Activated CD8-positive, alpha-beta memory T cell treated with anti-CD3 and anti-CD28 coated beads, Interleukin-2, amount 50 U/mL, for 24 hours (primary cell): Measurements from ENCODE around the gene PDGFRA.
"Not testable (repeated sequence)": the region's sequence is repeated elsewhere in the genome, so short reads cannot be mapped to it uniquely, and the experiment has no call there.

ENCODE experiments used
- DNase-seq: peaks from one replicate; pipeline ENCODE4 v3.0.0-alpha.2; 2020; ENCODE audit errors: extremely low read depth

PDGFRA gene

DNA sequence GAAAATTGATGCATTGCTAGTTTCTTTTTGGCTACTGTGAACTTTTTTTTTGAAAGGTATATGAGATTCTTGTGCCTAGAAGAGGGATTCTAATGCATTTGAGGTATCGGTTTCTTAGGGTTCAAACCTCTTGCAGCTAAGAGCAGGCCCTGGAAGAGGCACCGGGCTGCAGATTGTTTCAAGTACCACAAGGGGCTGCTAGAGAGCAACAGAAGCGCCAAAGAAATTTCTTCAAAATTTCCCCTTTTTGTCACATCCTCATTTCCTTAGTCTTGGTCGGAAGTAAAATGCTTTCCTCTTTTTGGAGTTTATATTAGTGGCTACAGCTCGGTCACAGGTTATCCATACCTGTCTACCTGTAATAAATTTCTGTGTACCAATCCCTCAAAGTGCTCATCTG is 89.8 kb downstream of the PDGFRA start:
- DNase-seq, result no peak

DNA sequence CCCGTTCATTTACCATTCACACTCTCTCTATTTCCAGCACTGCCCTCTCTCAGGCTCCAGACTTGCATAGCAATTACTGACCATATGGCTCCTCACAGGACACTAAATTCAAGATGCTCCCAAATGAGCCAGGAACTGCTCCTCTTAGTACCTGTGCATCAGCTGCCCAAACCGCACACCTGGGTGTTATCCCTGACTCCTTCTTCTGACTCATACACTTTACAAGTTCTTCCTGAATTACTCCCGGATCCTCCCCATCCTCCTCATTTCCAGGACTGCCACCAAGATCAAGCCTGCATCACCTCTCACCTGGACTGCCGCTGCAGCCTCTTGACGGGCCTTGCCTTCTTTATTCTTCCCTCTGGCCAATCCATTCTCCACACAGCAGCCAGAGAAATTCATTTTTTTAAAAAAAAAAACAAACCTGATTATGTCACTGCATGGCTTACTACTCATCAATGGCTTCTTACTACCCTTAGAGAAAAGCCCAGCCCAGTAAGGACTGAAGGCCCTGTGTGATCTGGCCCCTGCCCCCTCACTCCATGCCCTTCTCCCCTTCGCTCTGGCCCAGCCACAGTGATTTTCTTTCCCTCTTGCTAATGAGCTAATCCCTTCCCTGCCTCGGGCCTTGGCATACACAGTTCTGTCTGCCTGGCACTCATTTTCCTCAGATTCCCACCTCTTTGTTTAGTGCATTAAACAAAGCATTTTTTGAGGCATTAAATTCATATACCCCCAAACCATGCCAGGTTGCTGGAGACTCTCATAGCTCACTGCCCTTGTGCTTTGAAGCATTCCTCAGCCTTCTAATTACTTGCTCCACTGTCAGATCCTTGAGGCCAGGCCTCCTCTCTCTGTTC is 92.0 kb downstream of the PDGFRA start:
- DNase-seq, result no peak

DNA sequence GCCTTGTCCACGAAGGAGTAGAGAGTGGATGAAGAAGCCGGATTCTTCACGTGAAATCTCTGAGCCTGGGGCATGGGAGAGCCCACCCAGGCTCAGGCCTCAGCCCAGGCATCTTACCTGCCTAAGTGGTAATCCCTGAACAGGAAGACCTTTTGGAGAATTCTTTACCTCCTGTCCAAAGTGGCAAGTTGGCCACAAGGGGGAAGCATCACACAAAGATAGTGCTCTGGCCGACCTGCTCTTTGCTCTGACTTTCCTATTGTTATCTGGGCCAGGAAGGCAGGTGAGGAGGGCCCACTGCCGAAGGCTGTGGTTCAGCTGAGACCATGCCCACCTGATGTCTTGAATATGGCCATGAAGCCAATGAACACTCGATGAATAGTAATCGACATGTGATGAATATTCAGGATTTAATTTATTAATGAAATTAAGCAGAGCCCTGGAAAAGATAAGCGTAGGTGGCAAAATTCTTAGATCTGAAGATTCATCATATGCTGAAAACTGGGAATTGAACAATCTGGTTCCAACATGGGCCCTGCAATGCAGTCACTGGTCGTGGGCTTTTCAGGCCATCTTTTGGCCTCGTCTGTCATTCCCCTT is 93.8 kb downstream of the PDGFRA start:
- DNase-seq, result no peak

DNA sequence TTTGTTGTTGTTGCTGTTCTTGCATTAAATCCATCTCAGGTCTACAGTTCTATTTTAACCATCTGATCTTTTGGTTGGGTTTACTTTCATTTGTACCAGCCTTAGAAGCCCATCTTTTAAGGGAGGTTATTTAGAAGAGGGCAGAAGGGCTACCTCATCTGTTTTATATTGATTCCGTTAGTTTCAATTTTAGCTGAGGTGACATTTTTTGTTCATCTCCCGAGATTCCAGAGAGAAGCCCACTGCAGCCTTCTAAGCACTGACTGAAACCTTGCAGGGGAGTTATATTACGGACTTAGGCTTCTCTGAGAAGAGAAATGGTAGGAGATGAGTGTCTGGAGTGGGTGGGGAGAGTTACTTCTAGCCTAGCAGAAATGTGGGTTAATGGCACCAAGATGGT is 101.8 kb downstream of the PDGFRA start:
- no peak for DNase-seq

DNA sequence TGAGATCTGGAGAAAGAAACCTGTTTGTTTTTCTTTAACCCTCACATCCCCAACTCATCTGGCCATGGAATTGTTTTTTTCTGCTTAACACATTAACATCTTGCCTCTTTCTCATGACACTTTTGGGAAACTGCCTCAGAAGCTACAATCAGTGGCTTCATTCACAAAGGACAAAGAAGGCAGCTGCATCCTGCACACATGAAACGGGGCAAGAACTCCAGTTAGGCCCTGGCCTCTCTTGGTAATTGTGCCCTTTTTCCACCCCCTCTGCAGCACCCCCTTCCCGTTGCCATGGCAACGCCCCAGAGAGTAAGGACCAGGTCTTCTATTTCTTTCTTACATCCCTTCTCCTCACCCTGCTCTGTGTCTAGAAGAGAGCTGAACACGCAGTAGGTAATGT is 103.4 kb downstream of the PDGFRA start:
- DNase-seq, result no peak

DNA sequence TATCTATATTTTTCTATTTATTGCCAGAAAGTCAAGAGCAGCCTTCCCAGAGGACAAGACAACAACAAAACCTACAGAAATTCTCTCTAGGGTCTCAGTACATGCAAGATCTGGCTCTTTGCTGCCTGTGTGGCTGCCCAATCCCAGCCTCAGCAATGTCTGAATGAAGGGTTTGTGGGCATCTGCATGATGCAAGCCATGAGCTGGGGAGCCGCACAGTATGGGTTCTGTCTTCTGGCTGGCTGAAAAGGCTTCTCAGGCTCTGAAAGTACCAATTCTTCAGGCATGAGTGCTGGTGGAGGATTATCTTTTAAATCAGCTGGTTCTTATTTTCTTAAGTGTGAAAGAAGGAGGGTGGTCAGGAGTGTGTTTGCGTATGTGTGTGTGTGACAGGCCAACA is 104.6 kb downstream of the PDGFRA start:
- no peak for DNase-seq

DNA sequence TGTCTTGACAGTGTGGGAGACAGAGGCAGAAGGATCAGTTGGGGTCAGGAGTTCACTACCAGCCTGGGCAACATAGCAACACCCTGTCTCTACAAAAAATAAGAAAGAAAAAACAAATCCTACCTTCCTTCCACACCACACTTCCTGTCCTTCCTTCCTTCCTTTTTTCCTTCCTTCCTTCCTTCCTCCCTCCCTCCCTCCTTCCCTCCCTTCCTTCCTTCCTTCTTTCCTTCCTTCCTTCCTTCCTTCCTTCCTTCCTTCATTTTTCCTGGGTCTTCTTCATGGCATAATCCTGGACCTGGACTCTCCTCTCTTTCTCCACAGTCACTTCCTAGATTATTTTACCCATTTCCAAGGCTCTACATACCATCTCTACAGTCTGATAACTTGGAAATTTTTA is 105.7 kb downstream of the PDGFRA start:
- not testable (repeated sequence) for DNase-seq

DNA sequence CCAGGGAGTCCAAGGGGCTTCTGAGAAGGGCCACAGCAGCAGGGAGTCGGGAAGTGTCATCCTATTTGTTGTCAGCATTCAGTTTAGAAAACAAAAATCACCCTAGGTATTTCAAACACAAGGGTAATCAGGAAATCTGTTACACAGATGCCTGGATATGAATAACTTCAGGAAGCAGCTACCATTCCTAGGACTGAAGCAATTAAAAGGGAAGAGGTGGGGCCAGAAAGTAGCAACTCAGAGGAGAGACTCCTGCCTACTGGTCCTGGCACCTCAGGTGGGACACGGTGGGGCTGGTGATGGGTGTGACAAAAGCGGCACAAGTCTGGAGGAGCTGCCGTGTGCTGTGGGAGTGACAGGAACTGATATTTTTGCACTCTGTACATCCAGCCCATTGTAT is 107.9 kb downstream of the PDGFRA start:
- no peak for DNase-seq

DNA sequence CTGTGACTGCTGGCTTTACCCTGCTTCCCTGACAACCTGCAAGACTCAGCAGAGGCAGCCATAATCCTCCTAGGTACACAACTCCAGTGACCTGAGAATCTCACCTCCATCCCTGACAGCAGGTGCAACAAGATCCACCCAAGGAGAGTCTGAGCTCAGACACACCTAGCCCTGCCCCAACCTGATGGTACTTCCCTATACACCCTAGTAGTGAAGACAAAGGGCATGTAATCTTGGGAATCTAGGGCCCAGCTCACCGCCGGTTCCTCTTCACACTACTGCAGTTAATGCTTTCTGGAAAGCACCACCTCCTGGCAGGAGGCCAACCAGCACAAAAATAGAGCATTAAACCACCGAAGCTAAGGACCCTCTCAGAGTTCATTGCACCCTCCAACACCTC is 113.0 kb downstream of the PDGFRA start:
- DNase-seq, result not testable (repeated sequence)
